K562 treated with DMSO at 1 percent for 4 hours (cell line): ENCODE results near the gene TCERG1L. TPM values are rescaled to one million over a fixed set of nuclear protein-coding genes. Genes with fewer than 3 reads are reported as not detected.

Experiments
- total RNA-seq: library from RNA; unstranded; fragments of 300-600 nt; gene quantifications from 2 replicates; pipeline ENCODE4 v1.2.3, GENCODE V29; 2022; ENCODE audit not compliant: insufficient read depth

The TCERG1L gene
- total RNA-seq, result not detected in 2 replicates

GRCh38 chr10:131311661-131312477 is at the start of gene TCERG1L:
TSS of gene TCERG1L (minus strand) at chr10:131311721. CDS start at chr10:131311635, 86 bp downstream.

